Activated CD8-positive, alpha-beta T cell treated with anti-CD3 and anti-CD28 coated beads for 36 hours (primary cell): Measurements from ENCODE around the gene UPK2. TPM values are rescaled to one million over a fixed set of nuclear protein-coding genes. Genes with fewer than 3 reads are reported as not detected.

Experiments used
- ATAC-seq: fragments of 200-7000 bp; cut with Tn5 transposase; one replicate; pipeline ENCODE4 v1.10.0; 2021; ENCODE audit warnings: mild to moderate bottlenecking, moderate library complexity
- CTCF ChIA-PET: fragments of 350-600 bp; sonication (Branson Sonifier 250); formaldehyde crosslinking; loops from one replicate; lab custom pipeline; 2021; ENCODE audit warnings: antibody characterized with exemption; lab: Charles Lee
- POLR2A ChIA-PET: fragments of 350-600 bp; sonication (Branson Sonifier 250); formaldehyde crosslinking; loops from one replicate; lab custom pipeline; 2021; ENCODE audit warnings: antibody characterized with exemption; lab: Charles Lee
- DNase-seq: peaks from one replicate; pipeline ENCODE4 v3.0.0-alpha.2; 2020
- H3K27ac Mint-ChIP-seq: one replicate; pipeline ENCODE4 v1.8.0; 2021; ENCODE audit warnings: mild to moderate bottlenecking, mixed read lengths
- H3K27me3 Mint-ChIP-seq: one replicate; pipeline ENCODE4 v1.8.0; 2021; ENCODE audit warnings: mixed read lengths
- H3K36me3 Mint-ChIP-seq: one replicate; pipeline ENCODE4 v1.8.0; 2021; ENCODE audit warnings: low read depth, mixed read lengths
- H3K4me1 Mint-ChIP-seq: one replicate; pipeline ENCODE4 v1.8.0; 2021; ENCODE audit warnings: low read depth, mixed read lengths
- H3K4me3 Mint-ChIP-seq: one replicate; pipeline ENCODE4 v1.8.0; 2021; ENCODE audit warnings: mild to moderate bottlenecking, moderate library complexity, mixed read lengths
- H3K9me3 Mint-ChIP-seq: one replicate; pipeline ENCODE4 v1.8.0; 2021; ENCODE audit warnings: mixed read lengths
- intact Hi-C: fragments of 100-400 bp; cut with micrococcal nuclease; formaldehyde crosslinking; loops from one replicate; pipeline ENCODE4 v1.10.0; 2022
- total RNA-seq, 2 experiments: library from RNA; stranded (reverse); gene quantifications; one replicate each; pipeline ENCODE4 v1.2.3, GENCODE V29; 2021
- TF ChIP-seq, protein P1 (sequence below): fragments of 200-600 bp; IDR thresholded peaks from one replicate; pipeline ENCODE4 v1.8.0; 2022; ENCODE audit warnings: antibody characterized with exemption, mild to moderate bottlenecking

Gene UPK2
- total RNA-seq, 2 experiments from 2014 or later, result 1.5 to 2.2 TPM

DNA sequence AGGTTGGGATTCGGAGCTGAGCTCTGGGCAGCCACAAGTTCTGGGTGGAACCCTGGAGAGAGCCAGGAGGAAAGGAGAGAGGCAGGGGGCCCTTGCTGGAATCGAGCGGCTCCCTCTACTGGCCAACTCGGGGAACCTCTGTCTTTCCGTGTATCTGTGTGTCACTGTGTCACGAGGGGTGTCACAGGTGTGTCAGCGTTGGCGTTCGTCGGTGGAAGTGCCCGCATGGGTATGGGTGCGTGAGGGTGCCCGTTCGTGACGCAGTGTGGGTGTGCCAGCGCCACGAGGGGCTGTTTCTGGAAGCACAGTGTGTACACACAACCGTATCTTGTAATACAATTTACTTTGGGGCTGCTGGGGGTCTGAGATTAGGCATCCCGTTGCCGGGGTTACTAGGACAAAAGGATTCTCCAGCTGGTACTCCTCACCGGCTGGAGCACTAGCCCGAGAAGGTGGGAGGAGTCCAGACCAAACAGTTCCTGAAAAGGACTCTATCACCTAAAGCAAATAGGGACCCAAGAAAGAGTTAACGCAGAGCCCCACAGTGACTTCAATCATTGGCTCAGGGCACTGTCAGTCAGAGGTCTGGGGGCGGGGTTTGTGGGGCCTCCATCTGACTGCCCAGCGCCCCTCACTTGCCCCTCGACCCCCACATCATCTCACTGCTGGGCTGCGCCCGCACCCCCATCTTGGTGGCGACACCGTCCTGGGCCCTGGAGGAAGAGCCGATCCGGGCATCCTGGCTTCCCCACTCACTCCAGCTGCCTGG, 27.8 kb upstream of the UPK2 start:
- H3K36me3 Mint-ChIP-seq, result no peaks in the 10 kb centered on the region
- no peaks in the 10 kb centered on the region for H3K27me3 Mint-ChIP-seq
- peak overlapping the region; percentile 90 for H3K4me3 Mint-ChIP-seq
- peaks cover 46% of the 10 kb centered on the region for H3K4me1 Mint-ChIP-seq
- ATAC-seq (peak; percentile 54), DNase-seq (peak; percentile 94)
- ChIA-PET POLR2A (interaction anchor here (0.7 to 4.7 kb wide), 5 partner anchors 12 to 137 kb away, joined by 3 to 33 read pairs (median 3); partner anchors contain the start of gene DDX6), CTCF (interaction anchor here (0.6 to 3.5 kb wide), 6 partner anchors 9 to 236 kb away, joined by 3 to 37 read pairs (median 4); no protein-coding TSS in a partner anchor)
- H3K9me3 Mint-ChIP-seq, result no peaks in the 10 kb centered on the region
- TF ChIP-seq, protein P1, sequence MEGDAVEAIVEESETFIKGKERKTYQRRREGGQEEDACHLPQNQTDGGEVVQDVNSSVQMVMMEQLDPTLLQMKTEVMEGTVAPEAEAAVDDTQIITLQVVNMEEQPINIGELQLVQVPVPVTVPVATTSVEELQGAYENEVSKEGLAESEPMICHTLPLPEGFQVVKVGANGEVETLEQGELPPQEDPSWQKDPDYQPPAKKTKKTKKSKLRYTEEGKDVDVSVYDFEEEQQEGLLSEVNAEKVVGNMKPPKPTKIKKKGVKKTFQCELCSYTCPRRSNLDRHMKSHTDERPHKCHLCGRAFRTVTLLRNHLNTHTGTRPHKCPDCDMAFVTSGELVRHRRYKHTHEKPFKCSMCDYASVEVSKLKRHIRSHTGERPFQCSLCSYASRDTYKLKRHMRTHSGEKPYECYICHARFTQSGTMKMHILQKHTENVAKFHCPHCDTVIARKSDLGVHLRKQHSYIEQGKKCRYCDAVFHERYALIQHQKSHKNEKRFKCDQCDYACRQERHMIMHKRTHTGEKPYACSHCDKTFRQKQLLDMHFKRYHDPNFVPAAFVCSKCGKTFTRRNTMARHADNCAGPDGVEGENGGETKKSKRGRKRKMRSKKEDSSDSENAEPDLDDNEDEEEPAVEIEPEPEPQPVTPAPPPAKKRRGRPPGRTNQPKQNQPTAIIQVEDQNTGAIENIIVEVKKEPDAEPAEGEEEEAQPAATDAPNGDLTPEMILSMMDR, result peak; percentile 94
- peak overlapping the region; percentile 98 for H3K27ac Mint-ChIP-seq
- intact Hi-C loops, result loop anchor here (5.0 kb wide), 1 partner anchor 136 kb away; the partner anchor contains the start of gene DDX6

DNA sequence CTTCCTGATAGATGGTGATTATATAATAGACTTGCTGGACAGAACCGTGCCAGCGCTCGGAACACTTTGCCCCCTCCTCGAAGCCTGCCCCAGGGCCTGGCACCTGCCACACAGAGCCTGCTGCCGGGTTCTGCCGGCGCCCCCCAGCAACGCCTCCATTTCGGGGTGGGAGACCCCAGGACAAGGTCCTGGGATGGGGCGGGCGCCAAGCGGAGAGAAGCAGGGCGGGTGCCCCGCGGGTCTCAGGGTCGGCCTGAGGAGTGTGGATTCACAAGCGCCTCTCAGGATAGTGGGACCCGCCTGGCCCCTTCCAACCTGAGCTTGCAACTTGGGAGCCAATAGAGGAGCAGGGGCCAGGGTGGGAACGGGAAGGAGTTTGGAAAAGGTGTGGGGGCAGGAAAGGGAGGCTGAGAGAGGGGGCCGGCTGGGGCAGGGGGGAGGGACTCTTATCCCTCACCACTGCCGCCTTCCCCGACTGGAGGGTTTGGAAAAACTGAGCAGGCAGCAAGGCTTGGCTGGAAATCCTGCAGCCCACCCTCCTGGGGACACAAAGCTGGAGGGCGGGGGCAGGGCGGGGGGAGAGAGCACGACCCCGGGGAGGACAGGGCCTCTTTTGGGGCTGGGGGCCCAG, 27.1 kb upstream of the UPK2 start:
- intact Hi-C loops, result loop anchor here (5.0 kb wide), 1 partner anchor 137 kb away; the partner anchor contains the start of gene DDX6
- ATAC-seq, result no peak
- ChIA-PET CTCF (interaction anchor here (0.6 to 3.5 kb wide), 11 partner anchors 8 to 239 kb away, joined by 3 to 37 read pairs (median 10); partner anchors contain the start of genes CENATAC, CXCR5, DDX6 and UPK2), POLR2A (interaction anchor here (0.7 to 4.7 kb wide), 6 partner anchors 11 to 138 kb away, joined by 3 to 33 read pairs (median 3); partner anchors contain the start of gene DDX6)
- peak overlapping the region; percentile 98 for H3K27ac Mint-ChIP-seq
- peak; percentile 61 for DNase-seq
- peak overlapping the region; percentile 90 for H3K4me3 Mint-ChIP-seq
- TF ChIP-seq, protein P1, result no peak
- no peaks in the 10 kb centered on the region for H3K9me3 Mint-ChIP-seq
- H3K27me3 Mint-ChIP-seq, result no peaks in the 10 kb centered on the region
- H3K4me1 Mint-ChIP-seq, result peaks cover 42% of the 10 kb centered on the region
- no peaks in the 10 kb centered on the region for H3K36me3 Mint-ChIP-seq

DNA sequence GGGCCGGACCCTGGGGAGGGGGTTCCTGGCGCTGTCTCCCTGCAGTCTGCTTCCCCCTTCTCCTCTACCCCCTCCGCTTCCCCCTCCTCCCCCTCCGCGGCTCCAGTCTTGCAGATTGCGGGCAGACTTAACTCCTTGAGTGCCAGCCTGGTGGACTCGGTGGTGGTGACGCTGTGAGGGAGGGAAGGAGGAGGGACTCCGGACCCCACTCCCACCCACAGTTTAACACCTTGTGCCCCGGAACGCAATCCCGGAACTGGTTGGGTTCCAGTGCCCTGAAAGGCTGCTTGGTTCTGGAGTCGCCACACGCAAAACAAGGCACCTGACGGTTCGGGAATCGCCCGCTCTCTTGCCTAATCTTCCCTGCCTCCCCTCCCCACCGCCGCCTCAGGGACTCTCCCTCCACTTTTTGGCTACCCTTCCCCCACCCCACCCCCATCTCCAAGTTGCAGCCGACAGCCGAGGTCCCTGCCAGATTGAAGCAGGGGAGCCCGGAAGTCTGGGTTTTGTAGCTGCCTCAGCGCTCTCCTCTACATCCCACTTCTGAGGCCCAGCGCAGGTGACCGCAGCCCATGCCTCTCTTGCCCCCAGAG, 26.5 kb upstream of the UPK2 start:
- intact Hi-C loops, result loop anchor here (2.0 to 5.0 kb wide), 2 partner anchors 17 to 137 kb away; partner anchors contain the start of gene DDX6
- Mint-ChIP-seq H3K27me3 (no peaks in the 10 kb centered on the region), H3K27ac (peak overlapping the region; percentile 98), H3K9me3 (no peaks in the 10 kb centered on the region), H3K4me3 (peak overlapping the region; percentile 90), H3K36me3 (no peaks in the 10 kb centered on the region), H3K4me1 (peaks cover 42% of the 10 kb centered on the region)
- TF ChIP-seq, protein P1, result no peak
- DNase-seq, result peak; percentile 90
- peak; percentile 29 for ATAC-seq
- ChIA-PET CTCF (interaction anchor here (0.7 to 3.5 kb wide), 26 partner anchors 10 to 335 kb away, joined by 3 to 37 read pairs (median 5); partner anchors contain the start of genes CENATAC, CXCR5, DDX6 and TRAPPC4), POLR2A (interaction anchor here (1.0 to 4.7 kb wide), 7 partner anchors 11 to 139 kb away, joined by 3 to 33 read pairs (median 3); partner anchors contain the start of gene DDX6)

DNA sequence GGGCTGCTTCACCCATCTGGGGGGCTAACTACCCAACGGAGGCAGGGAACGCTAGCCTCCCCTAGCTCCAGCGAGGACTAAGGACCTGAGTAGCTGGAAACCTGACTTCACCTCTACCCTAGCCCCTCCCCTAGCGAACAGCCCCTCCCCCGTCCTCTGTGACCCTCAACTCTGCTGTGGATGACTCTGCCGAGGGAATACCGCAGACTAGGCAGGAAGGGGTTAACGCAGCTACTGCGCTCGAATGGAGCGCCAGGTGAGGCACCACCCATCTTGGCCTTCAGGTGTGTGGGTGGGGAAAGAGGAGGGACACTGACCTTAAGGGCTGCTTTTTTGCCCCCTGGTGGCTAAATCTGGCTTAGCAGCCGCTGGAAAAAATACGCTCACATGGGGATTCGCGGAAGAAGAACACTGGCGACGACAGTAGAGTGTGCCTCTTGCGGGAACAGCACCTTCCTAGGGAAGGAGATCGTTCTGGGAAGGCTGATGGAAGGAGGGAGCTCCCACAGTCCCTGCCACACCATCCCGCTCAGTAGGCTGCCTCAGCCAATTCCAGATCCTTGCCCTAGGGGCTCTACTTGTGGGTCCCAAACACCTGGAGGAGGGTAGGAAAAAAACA, 25.9 kb upstream of the UPK2 start:
- peak overlapping the region; percentile 90 for H3K4me3 Mint-ChIP-seq
- ChIA-PET CTCF (interaction anchor here (0.6 to 3.5 kb wide), 29 partner anchors 10 to 335 kb away, joined by 3 to 37 read pairs (median 5); partner anchors contain the start of genes CENATAC, CXCR5, DDX6 and TRAPPC4), POLR2A (interaction anchor here (1.2 to 4.7 kb wide), 6 partner anchors 10 to 139 kb away, joined by 3 to 33 read pairs (median 3); partner anchors contain the start of gene DDX6)
- TF ChIP-seq, protein P1, result peak; percentile 92
- peak overlapping the region; percentile 98 for H3K27ac Mint-ChIP-seq
- H3K36me3 Mint-ChIP-seq, result no peaks in the 10 kb centered on the region
- no peaks in the 10 kb centered on the region for H3K27me3 Mint-ChIP-seq
- ATAC-seq (peak; percentile 41), DNase-seq (peak; percentile 96)
- no peaks in the 10 kb centered on the region for H3K9me3 Mint-ChIP-seq
- peaks cover 42% of the 10 kb centered on the region for H3K4me1 Mint-ChIP-seq
- intact Hi-C loops, result loop anchor here (2.0 kb wide), 1 partner anchor 17 kb away; no protein-coding TSS in a partner anchor
